ENCODE data around the gene OR3A2.
"Not testable (repeated sequence)": the region's sequence is repeated elsewhere in the genome, so short reads cannot be mapped to it uniquely, and the experiment has no call there.

OR3A2 gene

DNA sequence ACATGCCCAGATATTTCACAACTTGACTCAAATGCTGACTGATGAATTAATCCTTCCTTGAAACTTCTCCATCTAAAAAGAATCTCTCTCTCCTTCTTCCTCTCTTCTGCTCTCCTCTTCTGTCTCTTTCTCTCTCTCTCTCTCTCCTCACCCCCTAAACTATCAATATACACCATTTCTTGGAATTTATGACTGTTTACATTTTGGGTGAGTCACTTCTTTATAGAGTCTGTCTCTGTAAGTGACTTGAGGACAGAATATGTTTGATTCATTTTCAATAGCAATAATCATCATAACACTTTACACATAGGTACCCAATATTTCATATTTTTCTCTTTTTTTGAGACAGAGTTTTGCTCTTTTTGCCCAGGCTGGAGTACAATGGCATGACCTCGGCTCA lies 103.2 kb downstream of the OR3A2 start:
- no peak for DNase-seq

DNA sequence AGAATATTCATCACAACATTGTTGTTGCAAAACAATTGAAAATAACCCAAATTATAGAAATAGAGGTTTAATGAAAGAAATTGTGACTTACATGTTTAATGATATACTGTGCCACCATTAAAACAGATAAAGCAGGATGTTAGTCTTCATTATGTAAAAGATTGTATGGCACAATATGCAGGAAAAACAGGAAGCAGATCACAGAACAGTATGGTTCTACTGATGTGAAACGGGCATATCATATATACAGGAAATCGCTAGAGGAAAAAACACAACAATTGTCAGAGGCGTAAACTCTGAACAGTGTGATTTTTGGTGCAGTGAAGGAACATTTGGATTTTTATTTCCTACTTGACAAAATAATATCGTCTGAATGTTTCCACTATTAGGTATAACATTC lies 110.0 kb downstream of the OR3A2 start:
- no peak for DNase-seq

- no peak for DNase-seq
Measured at GRCh38 chr17:3271072-3271848, 114.8 kb downstream of the OR3A2 start.

GRCh38 chr17:3260600-3260999 lies 125.5 kb downstream of the OR3A2 start:
- no peak for DNase-seq

DNA sequence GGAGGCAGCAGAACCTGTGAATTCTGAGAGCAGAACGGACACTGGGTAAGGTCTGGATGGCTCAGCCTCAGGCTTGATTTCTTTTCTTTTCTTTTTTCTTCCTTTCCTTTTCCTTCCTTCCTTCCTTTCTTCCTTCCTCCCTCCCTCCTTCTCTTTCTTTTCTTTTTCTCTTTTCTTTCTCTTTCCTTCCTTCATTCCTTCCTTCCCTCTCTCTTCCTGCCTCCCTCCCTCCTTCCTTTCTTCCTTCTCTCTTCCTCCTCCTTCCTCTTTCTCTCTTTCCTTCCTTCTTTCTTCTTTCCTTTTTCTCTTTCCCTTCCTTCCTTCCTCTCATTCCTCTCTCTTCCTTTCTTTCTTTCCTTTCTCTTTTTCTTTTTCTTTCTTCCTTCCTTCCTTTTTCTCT lies 125.9 kb downstream of the OR3A2 start:
- no peak for DNase-seq

DNA sequence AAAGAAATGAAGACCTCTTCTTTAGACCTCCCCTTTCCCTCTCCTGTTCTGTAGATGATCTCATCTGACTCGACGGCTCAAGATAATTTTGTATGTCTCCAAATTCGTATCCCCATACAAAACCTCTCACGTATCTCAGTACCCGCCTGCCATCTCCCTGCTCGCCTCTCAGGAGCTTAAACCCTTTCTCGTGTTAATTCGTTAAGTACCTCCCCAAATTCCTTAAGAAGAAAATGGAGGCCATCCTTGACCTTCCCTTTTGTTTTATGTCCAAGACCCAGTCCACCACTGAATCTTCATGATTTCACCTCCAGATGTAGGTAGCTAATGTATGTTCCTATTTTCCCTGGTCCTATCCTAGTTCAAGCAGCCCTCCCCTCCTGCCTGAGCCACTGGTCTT lies 129.5 kb downstream of the OR3A2 start:
- no peak for DNase-seq

DNA sequence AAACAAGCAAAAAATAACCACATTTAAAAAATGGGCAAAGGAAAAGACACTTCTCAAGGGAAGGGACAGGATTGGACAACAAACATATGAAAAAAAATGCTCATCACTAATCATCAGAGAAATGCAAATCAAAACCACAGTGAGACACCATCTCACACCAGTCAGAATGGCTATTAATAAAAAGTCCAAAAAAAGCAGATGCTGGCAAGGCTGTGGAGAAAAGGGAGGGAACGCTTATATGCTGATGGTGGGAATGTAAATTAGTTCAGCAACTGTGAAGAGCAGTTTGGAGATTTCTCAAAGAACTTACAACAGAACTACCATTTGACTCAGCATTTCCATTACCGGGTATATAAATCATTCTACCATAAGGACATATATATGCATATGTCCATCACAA lies 137.1 kb downstream of the OR3A2 start:
- not testable (repeated sequence) for DNase-seq

DNA sequence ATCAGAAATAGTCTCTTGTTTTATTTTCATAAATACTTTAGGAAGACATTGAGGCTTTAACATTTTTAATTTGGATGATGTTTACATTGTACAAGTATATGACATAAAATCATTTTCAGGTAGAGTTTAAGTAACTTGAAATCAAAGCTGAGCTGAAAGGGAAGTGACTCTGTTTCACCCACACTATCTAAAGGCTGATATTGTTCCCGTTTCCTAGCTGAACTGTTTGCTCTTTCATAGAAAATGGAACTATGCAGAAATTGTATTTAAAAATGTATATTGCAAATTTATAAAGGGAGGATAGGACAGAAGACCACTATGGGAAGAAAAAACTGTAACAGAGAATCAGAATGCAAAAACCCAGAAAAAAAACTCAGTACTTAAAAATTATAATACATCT lies 141.3 kb downstream of the OR3A2 start:
- DNase-seq = not testable (repeated sequence)

DNA sequence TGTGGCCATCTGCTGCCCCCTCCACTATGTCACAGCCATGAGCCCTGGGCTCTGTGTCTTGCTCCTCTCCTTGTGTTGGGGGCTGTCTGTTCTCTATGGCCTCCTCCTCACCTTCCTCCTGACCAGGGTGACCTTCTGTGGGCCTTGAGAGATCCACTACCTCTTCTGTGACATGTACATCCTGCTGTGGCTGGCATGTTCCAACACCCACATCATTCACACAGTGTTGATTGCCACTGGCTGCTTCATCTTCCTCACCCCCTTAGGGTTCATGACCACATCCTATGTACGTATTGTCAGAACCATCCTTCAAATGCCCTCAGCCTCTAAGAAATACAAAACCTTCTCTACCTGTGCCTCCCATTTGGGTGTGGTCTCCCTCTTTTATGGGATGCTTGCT lies 145.1 kb downstream of the OR3A2 start:
- DNase-seq = not testable (repeated sequence)

DNA sequence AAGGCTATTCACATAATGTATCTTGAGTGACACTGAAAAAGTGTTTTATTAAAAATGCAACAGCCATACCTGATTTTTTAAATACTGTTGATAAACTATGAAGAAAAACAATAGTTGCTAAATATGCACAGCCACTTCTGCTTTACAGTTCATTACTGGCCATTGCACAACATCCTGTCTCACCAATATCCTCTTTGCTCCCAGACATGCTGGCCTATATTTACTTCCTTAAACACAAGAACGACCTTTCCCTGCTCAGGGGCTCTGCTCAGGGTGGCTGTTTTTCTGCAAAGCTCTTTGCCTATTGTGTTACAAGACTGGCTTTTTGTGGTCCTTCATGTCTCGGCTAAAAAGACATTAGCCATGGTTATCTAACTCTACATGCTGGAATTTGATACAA lies 147.4 kb downstream of the OR3A2 start:
- not testable (repeated sequence) for DNase-seq

- not testable (repeated sequence) for DNase-seq
Measured at GRCh38 chr17:3232300-3232699, 153.8 kb downstream of the OR3A2 start.
